OCI-LY7 (cell line): ENCODE measurements around the gene SERP2. TPM values are rescaled to one million over a fixed set of nuclear protein-coding genes. Genes with fewer than 3 reads are reported as not detected.

Experiments
- BruUV-seq: library from RNA; stranded (reverse); fragments of 400-500 nt; replicated peaks from 2 replicates; lab custom pipeline; 2021; lab: Mats Ljungman, UMichigan
- CTCF ChIA-PET: fragments of 300-600 bp; sonication (Branson Sonifier 250); formaldehyde crosslinking; loops from one replicate; lab custom pipeline; 2022; ENCODE audit warnings: antibody characterized with exemption; ENCODE audit not compliant: unreplicated experiment; lab: Charles Lee
- POLR2A ChIA-PET: fragments of 300-600 bp; sonication (Branson Sonifier 250); formaldehyde crosslinking; loops from one replicate; lab custom pipeline; 2022; ENCODE audit warnings: antibody characterized with exemption; lab: Charles Lee
- DNase-seq: peaks from one replicate; pipeline ENCODE4 v3.0.0-alpha.2; 2015; ENCODE audit warnings: low spot score
- H2AFZ ChIP-seq: fragments of 200-600 bp; sonication (generic), shearing (Covaris generic); 2 replicates; pipeline ENCODE4 v1.6.1; 2014; ENCODE audit warnings: mild to moderate bottlenecking, antibody characterized with exemption, low read length, moderate library complexity
- H3K27ac ChIP-seq: fragments of 200-600 bp; sonication (generic); 2 replicates; pipeline ENCODE4 v1.5.1; 2014; ENCODE audit warnings: mixed run types, low read depth, mild to moderate bottlenecking, moderate library complexity, low read length, inconsistent platforms; ENCODE audit not compliant: poor library complexity, severe bottlenecking
- H3K36me3 ChIP-seq: fragments of 200-600 bp; sonication (generic); 2 replicates; pipeline ENCODE4 v1.6.1; 2014; ENCODE audit warnings: mild to moderate bottlenecking, antibody characterized with exemption, low read length, moderate library complexity, mixed read lengths; ENCODE audit not compliant: insufficient read depth
- H3K4me1 ChIP-seq: fragments of 200-600 bp; sonication (generic); 2 replicates; pipeline ENCODE4 v1.5.1; 2014; ENCODE audit warnings: mild to moderate bottlenecking, low read length; ENCODE audit not compliant: insufficient read depth, poor library complexity, severe bottlenecking
- H3K4me2 ChIP-seq: fragments of 200-600 bp; sonication (generic); 2 replicates; pipeline ENCODE4 v1.6.1; 2014; ENCODE audit warnings: mild to moderate bottlenecking, low read length
- H3K4me3 ChIP-seq: fragments of 200-600 bp; sonication (generic); 2 replicates; pipeline ENCODE4 v1.5.1; 2014; ENCODE audit warnings: mild to moderate bottlenecking, low read depth, low read length; ENCODE audit not compliant: poor library complexity, severe bottlenecking
- H3K79me2 ChIP-seq: fragments of 200-600 bp; sonication (generic); 2 replicates; pipeline ENCODE4 v1.6.1; 2016; ENCODE audit warnings: low read depth, mild to moderate bottlenecking, low read length, moderate library complexity, mixed read lengths; ENCODE audit not compliant: insufficient read depth
- H3K9me2 ChIP-seq: fragments of 200-600 bp; sonication (generic); 2 replicates; pipeline ENCODE4 v1.6.1; 2016; ENCODE audit warnings: mild to moderate bottlenecking, low read length, mixed read lengths; ENCODE audit not compliant: insufficient read depth
- H3K9me3 ChIP-seq: fragments of 200-600 bp; sonication (generic); 2 replicates; pipeline ENCODE4 v1.6.1; 2014; ENCODE audit warnings: mild to moderate bottlenecking, mixed run types, low read length, mixed read lengths
- H4K20me1 ChIP-seq: fragments of 200-600 bp; sonication (generic); 2 replicates; pipeline ENCODE4 v1.6.1; 2014; ENCODE audit warnings: mild to moderate bottlenecking, antibody characterized with exemption, low read length, moderate library complexity, mixed read lengths; ENCODE audit not compliant: insufficient read depth
- EZH2phosphoT487 ChIP-seq: fragments of 200-600 bp; sonication (generic); IDR thresholded peaks from 2 replicates; pipeline ENCODE4 v1.6.1; 2018; ENCODE audit warnings: low read depth, borderline replicate concordance, mild to moderate bottlenecking, mixed run types, antibody characterized with exemption, low read length, moderate library complexity, mixed read lengths
- intact Hi-C: fragments of 100-400 bp; cut with micrococcal nuclease; formaldehyde crosslinking; loops from one replicate; pipeline ENCODE4 v1.10.0; 2022; ENCODE audit not compliant: unreplicated experiment
- total RNA-seq, 2 experiments: library from RNA; depleted of rRNA in 1 of 2; stranded (reverse); fragments of >200 nt in 1 of 2; shearing (Covaris generic) in 1 of 2; gene quantifications; 2 replicates each; pipeline ENCODE4 v1.2.3, GENCODE V29; 2014 to 2022
- TF ChIP-seq, protein P1 (sequence below): fragments of 200-600 bp; sonication (generic); conservative IDR thresholded peaks from 2 replicates; pipeline ENCODE4 v1.5.1; 2014; ENCODE audit warnings: mild to moderate bottlenecking, antibody characterized with exemption, low read length, moderate library complexity, mixed read lengths

Gene SERP2
- total RNA-seq, 2 experiments from 2014 or later: not detected

DNA sequence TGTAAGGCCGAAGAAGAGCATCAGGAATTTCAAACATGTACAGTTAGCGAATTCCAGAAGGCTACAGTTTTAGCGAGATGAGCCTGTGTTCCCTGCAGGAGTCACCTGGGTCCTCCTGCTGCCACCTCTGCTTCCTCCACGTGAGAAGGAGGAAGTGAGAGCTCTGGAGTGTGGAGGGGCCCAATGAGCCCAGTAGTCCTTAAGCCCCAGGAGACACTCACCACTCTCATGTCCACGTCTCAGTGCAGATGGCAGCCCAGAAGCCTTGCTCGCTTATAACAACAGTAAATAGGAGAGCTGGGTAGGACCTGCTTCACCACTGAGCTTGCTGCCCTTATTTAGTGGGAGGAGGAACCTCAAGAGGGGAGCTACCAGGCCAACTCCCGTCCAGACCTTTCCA is 44.3 kb downstream of the SERP2 start:
- no peaks in the 10 kb centered on the region for H3K79me2 ChIP-seq
- POLR2A ChIA-PET: interaction anchor here (0.5 to 1.0 kb wide), 3 partner anchors 9 to 115 kb away, joined by 3 read pairs; no protein-coding TSS in a partner anchor
- no peak overlapping the region for H3K4me3 ChIP-seq
- H4K20me1 ChIP-seq: no peaks in the 10 kb centered on the region
- no peak overlapping the region for H3K27ac ChIP-seq
- H3K9me3 ChIP-seq: no peaks in the 10 kb centered on the region
- H3K4me2 ChIP-seq: peak overlapping the region; percentile 38
- H2AFZ ChIP-seq: peak overlapping the region; percentile 60
- H3K4me1 ChIP-seq: peaks cover 12% of the 10 kb centered on the region
- intact Hi-C loops: no loop called here
- TF ChIP-seq, protein P1, sequence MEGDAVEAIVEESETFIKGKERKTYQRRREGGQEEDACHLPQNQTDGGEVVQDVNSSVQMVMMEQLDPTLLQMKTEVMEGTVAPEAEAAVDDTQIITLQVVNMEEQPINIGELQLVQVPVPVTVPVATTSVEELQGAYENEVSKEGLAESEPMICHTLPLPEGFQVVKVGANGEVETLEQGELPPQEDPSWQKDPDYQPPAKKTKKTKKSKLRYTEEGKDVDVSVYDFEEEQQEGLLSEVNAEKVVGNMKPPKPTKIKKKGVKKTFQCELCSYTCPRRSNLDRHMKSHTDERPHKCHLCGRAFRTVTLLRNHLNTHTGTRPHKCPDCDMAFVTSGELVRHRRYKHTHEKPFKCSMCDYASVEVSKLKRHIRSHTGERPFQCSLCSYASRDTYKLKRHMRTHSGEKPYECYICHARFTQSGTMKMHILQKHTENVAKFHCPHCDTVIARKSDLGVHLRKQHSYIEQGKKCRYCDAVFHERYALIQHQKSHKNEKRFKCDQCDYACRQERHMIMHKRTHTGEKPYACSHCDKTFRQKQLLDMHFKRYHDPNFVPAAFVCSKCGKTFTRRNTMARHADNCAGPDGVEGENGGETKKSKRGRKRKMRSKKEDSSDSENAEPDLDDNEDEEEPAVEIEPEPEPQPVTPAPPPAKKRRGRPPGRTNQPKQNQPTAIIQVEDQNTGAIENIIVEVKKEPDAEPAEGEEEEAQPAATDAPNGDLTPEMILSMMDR: no peak
- no peak for TF ChIP-seq EZH2phosphoT487
- no peaks in the 10 kb centered on the region for H3K9me2 ChIP-seq
- no TSS peak for BruUV-seq
- CTCF ChIA-PET: no interaction called here
- peak; percentile 43 for DNase-seq
- no peaks in the 10 kb centered on the region for H3K36me3 ChIP-seq

- no peak overlapping the region for H3K4me3 ChIP-seq
- H2AFZ ChIP-seq: no peak overlapping the region
- CTCF ChIA-PET: no interaction called here
- H3K79me2 ChIP-seq: no peaks in the 10 kb centered on the region
- no peak overlapping the region for H3K27ac ChIP-seq
- no peak for DNase-seq
- no peaks in the 10 kb centered on the region for H3K36me3 ChIP-seq
- TF ChIP-seq, protein P1: no peak
- no peak for TF ChIP-seq EZH2phosphoT487
- BruUV-seq: no TSS peak
- H3K9me3 ChIP-seq: no peaks in the 10 kb centered on the region
- H3K9me2 ChIP-seq: no peaks in the 10 kb centered on the region
- POLR2A ChIA-PET: interaction anchor here (0.7 kb wide), 3 partner anchors 30 to 567 kb away, joined by 3 read pairs; no protein-coding TSS in a partner anchor
- peaks cover 12% of the 10 kb centered on the region for H3K4me1 ChIP-seq
- intact Hi-C loops: no loop called here
- H4K20me1 ChIP-seq: no peaks in the 10 kb centered on the region
- H3K4me2 ChIP-seq: no peak overlapping the region
Observed at GRCh38 chr13:44420376-44421220, 47.0 kb downstream of the SERP2 start.
